Right renal cortex interstitium (tissue), 3 donors: ENCODE results near the gene TBC1D7. TPM values are rescaled to one million over a fixed set of nuclear protein-coding genes. Genes with fewer than 3 reads are reported as not detected.

Source experiments
- DNase-seq, 3 donors: peaks; one replicate each; pipeline ENCODE4 v3.0.0-alpha.2; 2013; ENCODE audit warnings: low read depth in 3 of 3, low spot score in 2 of 3
- polyA plus RNA-seq, 3 donors: library from polyadenylated mRNA; unstranded; fragments of 120-200 nt; gene quantifications; one replicate each; pipeline ENCODE4 v1.2.1, GENCODE V29; 2013; ENCODE audit not compliant: insufficient read length in 3 of 3

TBC1D7 gene
- polyA plus RNA-seq, 3 donors, result 33.0 to 44.9 (median 39.8) TPM

DNA sequence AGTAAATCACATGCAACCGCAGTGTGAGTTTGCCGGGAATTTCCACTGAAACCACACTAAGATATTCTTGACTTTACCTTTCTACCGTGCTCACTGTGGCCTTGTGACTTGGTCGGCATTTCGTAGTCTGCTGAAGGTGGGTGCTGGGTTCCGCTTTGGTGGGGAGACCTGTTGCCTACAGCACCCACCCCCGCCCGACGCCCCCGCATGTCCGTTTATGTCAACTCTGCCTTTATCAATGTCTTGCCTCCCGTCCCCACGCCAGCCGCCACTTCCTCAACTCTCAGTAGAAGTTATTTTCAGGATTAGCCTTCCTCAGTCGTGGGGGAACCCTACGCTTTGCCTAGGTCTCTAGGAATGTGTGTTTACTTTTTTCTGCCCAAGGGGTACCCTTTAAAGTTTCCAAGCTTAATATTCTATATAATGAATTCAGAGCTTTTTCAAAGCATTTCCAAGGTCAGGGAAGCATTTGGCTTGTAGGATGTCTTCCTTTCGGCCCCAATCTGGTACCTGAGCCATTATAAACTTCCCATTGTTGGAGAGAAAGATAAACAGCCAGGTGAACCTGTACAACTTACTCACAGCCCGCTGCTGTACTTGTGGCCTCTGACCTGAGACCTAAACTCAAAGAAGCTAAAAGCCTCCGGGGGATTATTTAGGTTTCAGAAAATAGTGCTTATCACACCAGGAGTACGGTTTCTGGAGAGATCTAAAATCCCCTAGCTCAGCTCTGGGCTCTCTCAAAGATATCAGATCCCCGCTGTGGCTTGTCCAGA, 54.2 kb downstream of the TBC1D7 start:
- no peak for DNase-seq

DNA sequence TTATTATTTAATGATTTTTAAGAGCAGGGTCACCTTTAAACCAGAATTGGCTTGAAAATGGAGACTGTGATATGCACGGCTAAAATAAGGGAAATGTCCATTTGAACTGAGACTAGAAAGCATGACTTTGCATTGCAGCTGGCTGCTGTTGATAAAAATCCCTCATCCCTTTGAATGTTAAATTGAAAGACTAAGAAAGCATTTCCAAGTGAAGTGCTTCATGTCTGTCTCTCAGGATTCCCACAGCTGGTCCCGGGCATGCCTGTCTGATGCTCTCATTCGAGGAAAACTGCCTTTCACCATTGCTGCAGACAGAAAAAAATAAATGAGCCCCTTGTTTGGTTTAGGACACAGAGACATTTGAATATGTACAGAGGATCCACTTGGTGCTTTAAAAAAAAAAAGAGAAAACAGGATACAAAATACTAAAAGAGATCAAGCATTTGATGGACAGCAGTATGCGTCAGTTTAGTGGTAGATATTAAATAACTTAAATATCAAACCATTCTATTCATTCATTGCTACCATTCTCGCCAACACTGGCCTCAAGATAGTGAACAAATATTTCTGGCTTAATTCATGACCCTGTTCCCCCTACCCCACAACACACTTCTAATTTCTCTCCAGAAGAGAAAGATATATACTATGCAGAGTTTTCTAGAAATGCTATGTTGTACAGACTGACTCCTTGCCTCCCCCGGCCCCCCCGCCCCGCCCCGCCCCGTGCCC, 55.0 kb downstream of the TBC1D7 start:
- no peak for DNase-seq

DNA sequence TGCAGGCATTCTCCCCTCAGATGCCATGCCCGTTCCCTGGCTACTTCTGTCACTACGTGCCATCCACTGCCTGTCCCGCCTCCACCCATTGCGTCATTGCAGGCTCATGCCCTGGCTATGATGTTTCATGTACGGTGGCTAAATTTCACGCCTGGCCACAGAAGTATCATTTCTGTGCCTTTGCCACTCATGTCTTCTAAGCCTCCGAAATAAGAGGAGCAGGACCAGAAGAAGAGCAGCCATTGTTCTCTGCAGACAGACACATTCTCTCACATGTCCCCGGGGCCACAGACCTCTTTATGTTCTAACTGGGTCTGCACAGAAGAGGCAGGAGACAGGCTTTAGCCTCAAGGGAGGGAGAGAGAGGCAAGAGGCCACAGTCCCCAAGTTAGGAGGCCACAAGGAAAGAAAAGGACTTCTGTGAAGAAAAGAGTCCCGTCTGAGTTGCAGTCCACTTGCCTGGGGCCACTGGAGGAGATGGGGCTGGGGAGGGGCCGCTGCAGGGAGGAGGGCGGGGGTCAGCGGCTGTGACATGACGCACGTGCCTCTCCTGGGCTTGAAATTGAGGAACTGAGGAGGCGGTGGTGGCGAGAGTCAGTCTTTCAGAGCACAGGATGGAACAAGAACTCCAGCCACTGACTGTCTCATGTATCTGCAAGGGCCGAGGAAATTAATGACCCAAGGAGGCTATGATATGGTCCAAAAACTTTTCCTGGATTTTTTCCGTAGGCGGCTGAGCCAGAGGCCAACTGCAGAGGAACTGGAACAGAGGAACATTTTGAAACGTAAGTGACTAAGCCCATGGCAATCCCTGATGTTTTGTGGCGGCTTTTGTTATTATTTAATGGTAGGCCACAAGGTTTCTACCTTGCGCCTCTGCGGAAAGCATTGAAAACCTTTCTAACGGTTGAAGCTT, 55.9 kb downstream of the TBC1D7 start:
- no peak for DNase-seq

DNA sequence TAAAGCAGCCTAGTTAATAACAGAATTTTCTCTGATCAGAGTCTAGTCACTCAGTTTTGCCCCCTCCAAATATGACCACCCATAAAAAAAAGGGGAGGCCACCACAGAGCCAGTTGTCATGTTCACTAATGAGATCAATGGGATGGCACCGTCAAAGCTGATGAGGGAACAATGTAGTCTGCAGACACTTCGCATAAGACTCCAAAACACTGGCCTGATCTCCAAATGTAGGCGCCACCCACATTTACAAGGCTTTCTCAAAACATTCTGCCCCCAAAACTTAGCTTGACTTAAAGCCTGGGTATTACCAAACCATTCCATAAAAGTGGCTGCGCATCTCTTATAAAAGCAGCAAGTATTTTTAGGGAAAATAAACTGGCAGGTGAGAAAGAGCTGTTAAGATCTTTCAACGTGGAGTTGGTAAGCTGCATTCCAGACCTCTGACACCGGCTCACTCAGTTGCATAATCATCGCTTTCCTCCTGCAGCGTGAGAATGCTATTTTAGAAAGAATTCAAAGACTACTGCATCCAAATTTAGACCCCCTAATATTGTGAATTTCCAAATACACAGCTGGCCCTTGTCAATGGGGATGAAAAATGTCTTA, 59.3 kb downstream of the TBC1D7 start:
- no peak for DNase-seq

DNA sequence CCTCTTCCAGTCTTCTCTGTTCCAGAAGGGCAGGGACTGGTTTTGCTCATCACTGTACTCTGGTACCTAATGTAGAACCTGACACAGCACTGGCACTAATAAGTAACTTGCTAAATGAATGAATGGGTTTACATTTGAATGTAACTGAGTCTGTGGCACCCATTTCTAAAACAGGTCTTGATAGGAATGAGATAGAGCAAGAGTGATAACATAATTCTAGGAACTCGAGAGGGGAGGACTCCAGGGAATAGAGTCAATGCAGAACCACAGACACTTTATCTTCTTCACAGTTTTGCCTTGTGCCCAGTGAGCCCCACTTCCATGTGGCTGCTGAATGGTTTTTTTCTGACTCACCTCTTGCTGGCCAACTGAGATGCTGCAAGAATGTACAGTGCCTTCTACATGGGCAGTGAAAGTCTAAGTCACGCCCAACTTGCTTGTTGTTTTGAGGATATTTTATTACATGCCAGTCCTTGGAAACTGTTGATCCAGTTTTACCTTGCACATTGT, 61.1 kb downstream of the TBC1D7 start:
- no peak for DNase-seq

DNA sequence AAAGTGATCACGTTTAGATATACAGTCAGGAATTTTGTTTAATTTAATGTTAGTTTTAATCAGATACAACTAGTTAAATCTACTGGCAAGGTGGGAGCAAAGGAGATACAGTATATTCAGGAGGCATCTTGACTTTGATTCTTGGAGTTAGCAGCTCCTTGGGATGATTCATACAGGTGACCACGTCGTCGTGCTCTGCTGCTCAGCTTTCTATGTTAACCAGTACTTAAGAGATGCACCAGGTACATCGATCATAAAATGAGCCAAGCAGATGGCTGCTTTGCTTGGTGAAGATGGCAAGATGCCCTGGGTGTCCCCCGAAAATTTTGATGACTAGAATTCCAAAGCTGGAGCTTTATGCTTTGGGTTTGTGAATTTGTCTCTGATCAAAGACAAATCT, 64.7 kb downstream of the TBC1D7 start:
- no peak for DNase-seq

DNA sequence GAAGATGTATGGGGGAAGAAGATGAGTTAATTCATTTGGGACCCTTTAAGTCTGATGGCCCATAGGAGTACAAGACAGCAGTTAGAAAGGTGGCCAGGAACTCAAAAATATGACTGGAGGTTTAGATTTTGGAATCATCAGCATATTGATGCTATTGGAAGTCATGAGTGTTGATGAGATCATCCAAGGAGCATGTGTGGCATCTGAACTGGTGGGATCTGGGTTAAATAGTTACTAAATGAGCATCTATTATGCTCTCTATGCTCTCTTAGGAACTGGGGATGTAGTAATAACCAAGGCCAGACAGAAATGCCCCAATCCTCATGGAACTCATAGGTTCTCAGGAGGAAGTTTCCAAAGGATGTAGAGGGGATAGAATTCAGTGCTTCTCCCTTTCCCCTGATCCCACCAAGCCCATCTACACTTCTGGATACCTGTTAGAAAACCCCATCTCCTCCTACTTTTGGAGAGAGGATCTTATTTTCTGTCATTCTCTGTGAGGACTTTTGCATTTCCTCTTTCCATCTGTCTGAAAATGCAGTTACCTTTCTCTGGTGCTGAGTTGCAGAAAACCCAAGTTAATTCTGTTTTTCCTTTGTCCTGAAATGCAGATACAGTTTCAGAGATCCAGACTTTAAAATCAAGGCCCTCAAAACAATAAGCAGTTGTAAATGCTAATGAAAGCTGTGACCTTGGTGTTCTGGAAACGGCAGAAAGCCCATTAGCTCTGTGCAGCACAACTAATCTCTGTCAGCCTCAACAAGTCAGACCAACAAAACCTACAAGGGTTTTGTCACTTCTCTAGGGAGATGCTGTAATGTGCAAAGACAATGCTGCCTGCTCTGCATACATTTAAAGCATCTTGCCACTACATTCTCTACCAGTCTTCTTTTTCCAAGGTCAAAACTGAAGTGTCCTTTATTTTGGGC, 65.8 kb downstream of the TBC1D7 start:
- no peak for DNase-seq

DNA sequence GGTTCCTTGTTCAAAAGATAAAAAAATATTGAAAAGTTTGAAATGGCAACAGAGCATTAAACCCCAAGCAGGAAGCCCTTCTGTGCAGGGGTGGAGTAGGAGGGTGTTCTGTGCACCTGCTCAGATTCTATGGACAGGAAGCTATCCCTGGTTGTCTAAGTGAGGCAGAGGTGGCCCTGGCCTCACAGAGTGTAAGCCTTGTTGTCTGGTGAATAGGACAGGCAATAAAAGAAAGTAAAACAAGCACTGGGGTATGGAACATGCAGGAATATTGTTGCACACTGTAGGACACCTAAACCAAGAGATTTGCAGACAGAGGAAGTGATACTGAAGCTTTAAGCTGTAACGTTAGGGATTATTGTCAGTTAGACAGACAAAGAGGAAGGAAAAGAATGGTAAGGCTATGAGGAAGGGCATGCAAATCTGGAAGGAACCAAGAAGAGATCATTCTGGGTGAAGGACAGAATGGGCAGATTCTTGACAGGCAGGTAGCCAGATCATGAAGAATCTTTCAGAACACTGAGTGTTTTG, 66.8 kb downstream of the TBC1D7 start:
- DNase-seq, result no peak

DNA sequence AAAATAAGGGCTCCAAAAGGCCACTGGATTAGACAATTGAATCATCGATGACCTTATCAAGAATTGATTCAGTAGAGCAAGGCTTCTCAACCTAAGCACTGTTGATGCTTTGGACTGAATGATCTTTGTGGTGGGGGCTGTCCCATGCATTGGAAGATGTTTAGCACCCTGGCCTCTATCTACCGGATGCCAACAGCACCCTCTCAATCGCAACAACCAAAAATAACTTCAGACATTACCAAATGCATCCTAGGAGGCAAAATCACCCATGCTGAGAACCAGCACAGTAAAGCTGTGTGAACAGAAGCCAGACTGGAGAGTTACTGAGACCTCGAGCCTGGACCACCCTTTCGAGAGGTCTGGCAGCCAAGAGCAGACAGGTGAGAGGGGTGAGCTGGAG, 67.5 kb downstream of the TBC1D7 start:
- no peak for DNase-seq

DNA sequence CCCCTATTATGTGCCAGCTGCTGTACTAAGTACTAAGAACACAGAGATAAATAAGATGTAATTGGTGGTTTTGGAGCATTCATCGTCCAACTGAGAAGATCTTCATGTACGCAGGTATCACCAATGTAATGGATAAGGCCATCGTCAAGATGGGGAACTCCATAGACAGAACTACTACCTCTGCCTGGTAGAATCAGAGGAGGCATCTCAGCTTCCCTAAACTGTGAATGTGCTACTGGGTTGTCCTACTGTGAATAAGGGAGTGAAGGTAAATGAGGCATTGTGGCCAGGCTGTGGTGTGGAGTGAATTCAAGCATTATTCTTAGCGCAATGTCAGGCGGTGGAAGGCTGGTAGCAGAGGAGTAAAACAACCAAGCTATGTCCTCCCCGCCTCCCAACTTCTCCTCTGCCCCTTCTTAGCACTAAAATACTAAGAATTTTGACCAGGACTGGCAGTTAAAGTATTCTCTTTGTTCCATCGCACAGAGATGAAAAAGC, 68.2 kb downstream of the TBC1D7 start:
- no peak for DNase-seq

DNA sequence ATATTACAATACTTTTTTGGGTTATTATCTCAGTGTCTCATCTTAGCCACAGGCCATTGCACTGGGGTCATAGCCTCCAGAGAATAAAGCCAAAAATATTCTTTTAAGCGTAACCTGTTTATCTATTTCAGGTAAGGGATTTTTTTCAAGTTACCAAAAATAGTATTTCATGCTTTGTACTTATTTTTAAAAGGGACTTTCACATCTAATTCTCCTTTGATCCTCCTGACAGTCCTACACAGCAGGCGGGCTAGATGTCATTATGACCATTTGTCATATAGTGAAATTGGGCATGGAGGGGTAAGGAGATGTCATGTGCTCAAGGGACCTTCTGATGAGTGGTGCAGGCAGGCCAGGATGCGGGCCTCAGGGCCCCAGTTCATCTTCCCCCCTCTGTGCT, 68.9 kb downstream of the TBC1D7 start:
- DNase-seq, result no peak

DNA sequence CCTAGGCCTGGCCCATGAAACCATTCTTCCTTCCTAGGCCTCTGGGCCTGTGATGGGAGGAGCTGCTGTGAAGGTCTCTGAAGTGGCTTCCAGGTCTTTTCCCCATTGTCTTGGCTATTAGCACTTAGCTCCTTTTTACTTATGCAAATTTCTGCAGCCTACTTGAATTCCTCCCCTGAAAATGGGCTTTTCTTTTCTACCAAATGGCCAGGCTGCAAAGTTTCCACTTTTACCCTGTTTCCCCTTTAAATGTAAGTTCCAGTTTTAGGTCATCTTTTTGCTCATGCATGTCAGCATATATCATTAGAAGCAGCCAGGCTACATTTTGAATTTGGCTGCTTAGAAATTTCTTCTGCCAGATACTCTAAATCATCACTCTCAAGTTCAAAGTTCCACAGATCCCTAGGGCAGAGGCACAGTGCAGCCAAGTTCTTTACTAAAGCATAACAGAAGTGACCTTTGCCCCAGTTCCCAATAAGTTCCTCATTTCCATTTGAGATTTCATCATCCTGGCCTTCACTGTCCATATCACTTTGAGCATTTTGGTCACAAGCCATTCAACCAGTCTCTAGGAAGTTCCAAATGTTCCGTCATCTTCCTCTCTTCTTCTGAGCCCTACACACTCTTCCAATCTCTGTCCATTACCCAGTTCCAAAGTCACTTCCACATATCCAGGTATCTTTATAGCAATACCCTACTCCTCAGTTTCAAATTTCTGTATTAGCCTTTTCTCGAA, 71.9 kb downstream of the TBC1D7 start:
- no peak for DNase-seq

Other genes starting within 250 kb of the TBC1D7 start
- gene GFOD1, start 159.1 kb upstream of the TBC1D7 start, polyA plus RNA-seq, result 1 to 10 TPM; 1.5 to 1.9 (median 1.5) TPM
- gene SIRT5, start 246.1 kb upstream of the TBC1D7 start, polyA plus RNA-seq, result 10 to 100 TPM; 15.5 to 19.9 (median 18.8) TPM